PFSK-1 (cell line): Measurements from ENCODE around the gene GGA3.

Experiments
- FOXP2 ChIP-seq: optimal IDR thresholded peaks from 2 replicates; pipeline ENCODE3; 2011; ENCODE audit warnings: borderline replicate concordance, control low read depth, inconsistent platforms; ENCODE audit not compliant: insufficient read depth; ENCODE audit errors: extremely low read length, extremely low read depth
- POLR2AphosphoS5 ChIP-seq: IDR thresholded peaks from 2 replicates; pipeline ENCODE4 v1.6.1; 2012; ENCODE audit warnings: low read depth, mild to moderate bottlenecking, control low read depth, low read length, moderate library complexity
- REST ChIP-seq, 2 experiments: IDR thresholded peaks; 2 replicates each; pipeline versions ENCODE4 v1.6.1 to v1.8.0; 2011 to 2012; ENCODE audit warnings: low read depth in 2 of 2, low read length in 2 of 2, control low read depth in 1 of 2, inconsistent platforms in 1 of 2, mild to moderate bottlenecking in 1 of 2, moderate library complexity in 1 of 2; ENCODE audit not compliant: insufficient read depth in 1 of 2
- SIN3A ChIP-seq: IDR thresholded peaks from 2 replicates; pipeline ENCODE4 v1.6.1; 2012; ENCODE audit warnings: mild to moderate bottlenecking, low read length, moderate library complexity, borderline replicate concordance; ENCODE audit not compliant: insufficient read depth
- TAF1 ChIP-seq: IDR thresholded peaks from 2 replicates; pipeline ENCODE4 v1.6.1; 2012; ENCODE audit warnings: low read length, control low read depth, borderline replicate concordance; ENCODE audit not compliant: insufficient read depth

The GGA3 gene

GRCh38 chr17:75241502-75241901 lies 19.9 kb downstream of the GGA3 start:
- TF ChIP-seq FOXP2 = no peak
- TF ChIP-seq REST (IDR thresholded peaks at IDR 0.05; ENCODE audit: insufficient read depth in 1 of 2, low read depth in 2 of 2, low read length in 2 of 2) = no peak
- no peak for TF ChIP-seq SIN3A
- no peak for TF ChIP-seq TAF1
- no peak for TF ChIP-seq POLR2AphosphoS5

GRCh38 chr17:75241143-75241430 lies 20.3 kb downstream of the GGA3 start:
- TF ChIP-seq SIN3A = no peak
- no peak for TF ChIP-seq FOXP2
- no peak for TF ChIP-seq REST (IDR thresholded peaks at IDR 0.05; ENCODE audit: insufficient read depth in 1 of 2, low read depth in 2 of 2, low read length in 2 of 2)
- no peak for TF ChIP-seq TAF1
- no peak for TF ChIP-seq POLR2AphosphoS5

DNA sequence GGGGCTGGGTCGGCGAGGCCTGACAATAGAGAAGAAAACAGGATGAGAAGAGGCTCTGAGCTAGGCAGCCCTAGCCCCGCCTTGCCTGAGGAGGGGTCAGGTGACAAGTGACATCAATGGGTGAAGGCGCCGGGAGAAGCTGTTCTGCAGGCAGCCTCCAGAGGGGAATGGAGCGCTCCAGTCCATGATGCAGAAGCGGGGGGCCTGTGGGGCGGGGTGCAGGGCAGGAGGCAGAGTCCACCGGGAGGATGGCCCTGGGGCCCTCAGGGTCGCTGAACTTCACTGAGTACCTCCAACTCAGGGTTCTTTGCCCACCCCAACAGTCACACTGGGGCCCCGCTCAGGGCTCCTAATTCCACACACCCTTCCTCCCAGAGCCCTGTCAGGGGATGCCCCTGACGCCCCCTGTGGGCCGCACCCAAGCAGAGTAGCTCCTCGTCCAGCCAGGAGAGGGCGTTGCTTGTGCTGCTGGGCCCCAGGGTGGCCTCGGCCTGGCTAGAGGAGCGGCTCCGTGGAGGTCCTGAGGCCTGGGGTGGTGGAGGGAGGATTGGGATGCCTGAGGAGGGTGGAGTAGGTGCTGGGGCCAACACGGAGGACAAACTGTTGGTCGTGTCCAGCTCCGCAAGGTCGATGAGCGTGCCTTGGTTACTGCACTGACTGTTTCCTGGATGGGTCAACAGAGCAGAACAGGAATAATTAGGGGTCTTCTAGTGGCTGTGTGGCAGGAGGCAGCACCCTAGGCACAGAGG lies 20.8 kb downstream of the GGA3 start:
- no peak for TF ChIP-seq POLR2AphosphoS5
- no peak for TF ChIP-seq TAF1
- no peak for TF ChIP-seq SIN3A
- TF ChIP-seq FOXP2 = no peak
- no peak for TF ChIP-seq REST (IDR thresholded peaks at IDR 0.05; ENCODE audit: insufficient read depth in 1 of 2, low read depth in 2 of 2, low read length in 2 of 2)

GRCh38 chr17:75239778-75240393 lies 21.5 kb downstream of the GGA3 start:
- TF ChIP-seq REST (IDR thresholded peaks at IDR 0.05; ENCODE audit: insufficient read depth in 1 of 2, low read depth in 2 of 2, low read length in 2 of 2) (no peak), SIN3A (no peak), TAF1 (no peak), FOXP2 (no peak), POLR2AphosphoS5 (no peak)
